ENCODE results near the gene MYADML2.

DNA sequence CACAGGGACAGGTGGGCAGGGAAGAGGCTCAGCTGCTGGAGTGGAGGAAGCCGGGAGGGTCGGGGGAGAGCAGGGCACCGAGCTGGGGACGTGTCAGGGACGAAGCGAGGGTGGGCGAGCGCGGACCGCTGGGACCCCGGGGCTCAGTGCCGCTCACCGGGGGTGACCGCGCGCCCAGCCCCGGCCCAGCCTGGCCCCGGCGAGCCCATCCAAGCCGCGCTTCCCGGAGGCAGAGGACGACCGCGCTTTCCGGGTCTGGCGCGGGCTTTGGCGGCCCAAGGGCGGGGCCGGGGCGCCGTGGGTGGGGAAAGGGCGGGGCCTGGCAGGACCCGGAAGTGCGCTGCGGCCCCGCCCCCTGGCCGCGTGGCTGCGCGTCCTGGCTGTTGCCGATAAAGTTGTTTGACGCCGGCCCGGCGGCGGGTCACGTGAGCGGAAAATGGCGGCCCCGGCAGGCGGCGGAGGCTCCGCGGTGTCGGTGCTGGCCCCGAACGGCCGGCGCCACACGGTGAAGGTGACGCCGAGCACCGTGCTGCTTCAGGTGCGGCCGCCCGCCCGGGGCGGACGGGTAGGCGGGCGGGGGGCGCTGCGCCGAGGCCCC is 30.3 kb upstream of the MYADML2 start, which contains the start of gene ASPSCR1:
- TF ChIP-seq CTCF (IDR thresholded peaks at IDR 0.05) (no peak), EZH2 (IDR thresholded peaks at IDR 0.05) (no peak)

Data from neural progenitor cell (in vitro differentiated cells).